SK-N-MC (cell line): ENCODE data around the gene CD300E.

Experiments
- DNase-seq: peaks from one replicate; pipeline ENCODE4 v3.0.0-alpha.2; 2011; ENCODE audit warnings: low read depth, low spot score
- H3K27ac ChIP-seq: fragments of 200-600 bp; sonication (generic); 2 replicates; pipeline ENCODE4 v1.5.1; 2016; ENCODE audit warnings: mixed run types
- H3K36me3 ChIP-seq: fragments of 200-600 bp; sonication (generic); 2 replicates; pipeline ENCODE4 v1.6.1; 2017; ENCODE audit warnings: antibody characterized with exemption, low read length, mixed read lengths; ENCODE audit not compliant: insufficient read depth
- H3K4me3 ChIP-seq: fragments of 200-600 bp; sonication (generic); 2 replicates; pipeline ENCODE4 v1.5.1; 2016
- H3K9ac ChIP-seq: fragments of 200-600 bp; sonication (generic); 2 replicates; pipeline ENCODE4 v1.8.0; 2017; ENCODE audit warnings: mixed run types, mixed read lengths; ENCODE audit not compliant: insufficient read length
- H3K9me3 ChIP-seq: fragments of 200-600 bp; sonication (generic); 2 replicates; pipeline ENCODE4 v1.6.1; 2017; ENCODE audit warnings: low read depth, mild to moderate bottlenecking, antibody characterized with exemption, low read length, moderate library complexity, mixed read lengths
- EZH2 ChIP-seq: fragments of 200-600 bp; sonication (generic); IDR thresholded peaks from one replicate; pipeline ENCODE4 v1.6.1; 2017; ENCODE audit warnings: antibody characterized with exemption
- FOXP2 ChIP-seq: optimal IDR thresholded peaks from 2 replicates; pipeline ENCODE3; 2011; ENCODE audit warnings: mild to moderate bottlenecking, moderate library complexity; ENCODE audit not compliant: insufficient read depth; ENCODE audit errors: extremely low read length, control extremely low read depth
- POLR2AphosphoS5 ChIP-seq: IDR thresholded peaks from 2 replicates; pipeline ENCODE4 v1.6.1; 2012; ENCODE audit warnings: mild to moderate bottlenecking, low read depth, low read length, borderline replicate concordance

Gene CD300E

GRCh38 chr17:74601944-74602572, 21.5 kb downstream of the CD300E start:
- no peaks in the 10 kb centered on the region for H3K9me3 ChIP-seq
- no peak overlapping the region for H3K4me3 ChIP-seq
- no peak overlapping the region for H3K27ac ChIP-seq
- TF ChIP-seq FOXP2 (no peak), EZH2 (no peak), POLR2AphosphoS5 (no peak)
- no peaks in the 10 kb centered on the region for H3K36me3 ChIP-seq
- no peak overlapping the region for H3K9ac ChIP-seq
- DNase-seq, result no peak

- no peaks in the 10 kb centered on the region for H3K36me3 ChIP-seq
- TF ChIP-seq POLR2AphosphoS5 (no peak), FOXP2 (no peak), EZH2 (no peak)
- no peak overlapping the region for H3K9ac ChIP-seq
- H3K27ac ChIP-seq, result no peak overlapping the region
- no peak overlapping the region for H3K4me3 ChIP-seq
- H3K9me3 ChIP-seq, result no peaks in the 10 kb centered on the region
- no peak for DNase-seq
These were observed 24.0 kb downstream of the CD300E start for GRCh38 chr17:74599448-74599939.

- no peaks in the 10 kb centered on the region for H3K9me3 ChIP-seq
- TF ChIP-seq EZH2, result no peak
- no peak for TF ChIP-seq POLR2AphosphoS5
- no peak for TF ChIP-seq FOXP2
- DNase-seq, result no peak
- H3K9ac ChIP-seq, result no peak overlapping the region
- no peak overlapping the region for H3K27ac ChIP-seq
- H3K36me3 ChIP-seq, result no peaks in the 10 kb centered on the region
- no peak overlapping the region for H3K4me3 ChIP-seq
These were observed 24.5 kb downstream of the CD300E start for GRCh38 chr17:74599023-74599399.

- no peak overlapping the region for H3K27ac ChIP-seq
- H3K36me3 ChIP-seq, result no peaks in the 10 kb centered on the region
- no peak overlapping the region for H3K4me3 ChIP-seq
- no peak overlapping the region for H3K9ac ChIP-seq
- no peaks in the 10 kb centered on the region for H3K9me3 ChIP-seq
- TF ChIP-seq FOXP2 (no peak), POLR2AphosphoS5 (no peak), EZH2 (no peak)
- DNase-seq, result no peak
These were observed 25.1 kb downstream of the CD300E start for GRCh38 chr17:74598346-74599022.

GRCh38 chr17:74597069-74597790, 26.3 kb downstream of the CD300E start:
- no peak overlapping the region for H3K9ac ChIP-seq
- H3K36me3 ChIP-seq, result no peaks in the 10 kb centered on the region
- DNase-seq, result peak; percentile 8
- no peak for TF ChIP-seq POLR2AphosphoS5
- TF ChIP-seq EZH2, result no peak
- no peak for TF ChIP-seq FOXP2
- no peak overlapping the region for H3K27ac ChIP-seq
- H3K9me3 ChIP-seq, result no peaks in the 10 kb centered on the region
- no peak overlapping the region for H3K4me3 ChIP-seq

- no peaks in the 10 kb centered on the region for H3K36me3 ChIP-seq
- H3K4me3 ChIP-seq, result no peak overlapping the region
- TF ChIP-seq FOXP2 (no peak), EZH2 (no peak), POLR2AphosphoS5 (no peak)
- DNase-seq, result no peak
- H3K9me3 ChIP-seq, result no peaks in the 10 kb centered on the region
- no peak overlapping the region for H3K9ac ChIP-seq
- no peak overlapping the region for H3K27ac ChIP-seq
These were observed 28.3 kb downstream of the CD300E start for GRCh38 chr17:74595037-74595750.

GRCh38 chr17:74592087-74592990, 31.2 kb downstream of the CD300E start, which contains the start of gene CD300LD:
Gene CD300LD (minus strand): TSS chr17:74592283. CDS start chr17:74592202, 81 bp downstream.
- Histone ChIP-seq H3K36me3 (no peaks in the 10 kb centered on the region), H3K27ac (no peak within 1 kb of the TSS), H3K4me3 (no peak within 1 kb of the TSS), H3K9me3 (no peaks in the 10 kb centered on the region), H3K9ac (no peak within 1 kb of the TSS)
- no peak for DNase-seq
- TF ChIP-seq POLR2AphosphoS5 (no peak), EZH2 (no peak), FOXP2 (no peak)

GRCh38 chr17:74591503-74591902, 32.0 kb downstream of the CD300E start:
- no peak overlapping the region for H3K4me3 ChIP-seq
- no peak for DNase-seq
- no peak overlapping the region for H3K27ac ChIP-seq
- no peaks in the 10 kb centered on the region for H3K36me3 ChIP-seq
- H3K9me3 ChIP-seq, result no peaks in the 10 kb centered on the region
- TF ChIP-seq POLR2AphosphoS5 (no peak), FOXP2 (no peak), EZH2 (no peak)
- no peak overlapping the region for H3K9ac ChIP-seq
